SJSA1 (cell line): ENCODE data around the gene DDX47. TPM values are rescaled to one million over a fixed set of nuclear protein-coding genes. Genes with fewer than 3 reads are reported as not detected.

Source experiments
- total RNA-seq: library from RNA; depleted of rRNA; stranded (reverse); fragments of >200 nt; shearing (Covaris generic); gene quantifications from 2 replicates; pipeline ENCODE4 v1.2.3, GENCODE V29; 2014; rRNA removed

The DDX47 gene
- total RNA-seq, 1 experiment from 2014 or later: 148 TPM

Other genes starting within 250 kb of the DDX47 start
- 13.6 and 16.4 TPM in 2 replicates for gene CREBL2, start 201.5 kb upstream of the DDX47 start, total RNA-seq
- 0.78 and 1.8 TPM in 2 replicates for gene GPR19, start 117.2 kb upstream of the DDX47 start, total RNA-seq
- gene CDKN1B, start 96.0 kb upstream of the DDX47 start, total RNA-seq: 42.8 and 44.8 TPM in 2 replicates
- gene APOLD1, start 27.7 kb upstream of the DDX47 start, total RNA-seq: 6.5 and 10.6 TPM in 2 replicates
- gene GPRC5A, start 78.2 kb downstream of the DDX47 start, total RNA-seq: 1.6 and 2.8 TPM in 2 replicates
- gene GPRC5D, start 138.8 kb downstream of the DDX47 start, total RNA-seq: not detected in 2 replicates
- gene HEBP1, start 186.9 kb downstream of the DDX47 start, total RNA-seq: 3.2 and 6.6 TPM in 2 replicates
- gene FAM234B, start 231.0 kb downstream of the DDX47 start, total RNA-seq: 3.5 and 6.8 TPM in 2 replicates